Mesothelial cell of epicardium (in vitro differentiated cells): ENCODE data around the gene OR1F1. TPM values are rescaled to one million over a fixed set of nuclear protein-coding genes. Genes with fewer than 3 reads are reported as not detected.
"Not testable (repeated sequence)": the region's sequence is repeated elsewhere in the genome, so short reads cannot be mapped to it uniquely, and the experiment has no call there.

Experiments used
- DNase-seq, 2 experiments: peaks; one replicate each; pipeline ENCODE4 v3.0.0; 2021; ENCODE audit warnings: low spot score in 2 of 2; ENCODE audit not compliant: unreplicated experiment in 2 of 2
- H3K27ac Mint-ChIP-seq: 2 replicates; pipeline ENCODE4 v1.8.0; 2021; ENCODE audit warnings: mixed read lengths
- H3K27me3 Mint-ChIP-seq: 2 replicates; pipeline ENCODE4 v1.8.0; 2021; ENCODE audit warnings: low read depth, mixed read lengths
- H3K36me3 Mint-ChIP-seq: 2 replicates; pipeline ENCODE4 v1.8.0; 2021; ENCODE audit warnings: mixed read lengths
- H3K4me1 Mint-ChIP-seq: 2 replicates; pipeline ENCODE4 v1.8.0; 2021; ENCODE audit warnings: mixed read lengths
- H3K4me3 Mint-ChIP-seq: 2 replicates; pipeline ENCODE4 v1.8.0; 2021; ENCODE audit warnings: mild to moderate bottlenecking, moderate library complexity, mixed read lengths
- H3K9me3 Mint-ChIP-seq: 2 replicates; pipeline ENCODE4 v1.8.0; 2021; ENCODE audit warnings: mixed read lengths
- total RNA-seq: library from RNA; stranded (reverse); gene quantifications from 3 replicates; pipeline ENCODE4 v1.2.1, GENCODE V29; 2021
- TF ChIP-seq, protein P1 (sequence below): fragments of 200-600 bp; sonication (generic); IDR thresholded peaks from one replicate; pipeline ENCODE4 v1.5.0; 2021; ENCODE audit warnings: antibody characterized with exemption; ENCODE audit not compliant: unreplicated experiment

Gene OR1F1
- total RNA-seq, 1 donor from 2014 or later, result not detected

DNA sequence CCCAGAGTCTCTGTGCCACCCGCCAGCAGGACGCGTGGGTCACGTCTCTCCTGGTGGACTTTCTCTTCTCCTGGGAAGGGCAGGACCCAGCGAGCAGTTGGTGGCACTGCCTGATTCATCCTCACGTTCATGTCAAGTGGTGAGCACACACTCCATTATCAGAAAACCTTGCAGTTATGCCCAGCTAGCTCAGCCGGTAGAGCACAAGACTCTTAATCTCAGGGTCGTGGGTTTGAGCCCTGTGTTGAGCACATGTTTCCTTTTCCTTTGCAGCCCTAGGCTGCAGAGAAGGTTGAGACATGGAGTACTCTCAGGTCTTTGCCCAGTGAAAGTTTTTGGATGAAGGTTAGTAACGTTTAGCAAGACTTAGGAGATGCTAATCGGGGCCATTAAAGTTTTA lies 8.0 kb downstream of the OR1F1 start:
- H3K4me1 Mint-ChIP-seq, result peaks cover 5% of the 10 kb centered on the region
- H3K27ac Mint-ChIP-seq, result no peak overlapping the region
- no peaks in the 10 kb centered on the region for H3K36me3 Mint-ChIP-seq
- DNase-seq, result no peak
- H3K4me3 Mint-ChIP-seq, result no peak overlapping the region
- peaks cover 2% of the 10 kb centered on the region for H3K9me3 Mint-ChIP-seq
- TF ChIP-seq, protein P1, sequence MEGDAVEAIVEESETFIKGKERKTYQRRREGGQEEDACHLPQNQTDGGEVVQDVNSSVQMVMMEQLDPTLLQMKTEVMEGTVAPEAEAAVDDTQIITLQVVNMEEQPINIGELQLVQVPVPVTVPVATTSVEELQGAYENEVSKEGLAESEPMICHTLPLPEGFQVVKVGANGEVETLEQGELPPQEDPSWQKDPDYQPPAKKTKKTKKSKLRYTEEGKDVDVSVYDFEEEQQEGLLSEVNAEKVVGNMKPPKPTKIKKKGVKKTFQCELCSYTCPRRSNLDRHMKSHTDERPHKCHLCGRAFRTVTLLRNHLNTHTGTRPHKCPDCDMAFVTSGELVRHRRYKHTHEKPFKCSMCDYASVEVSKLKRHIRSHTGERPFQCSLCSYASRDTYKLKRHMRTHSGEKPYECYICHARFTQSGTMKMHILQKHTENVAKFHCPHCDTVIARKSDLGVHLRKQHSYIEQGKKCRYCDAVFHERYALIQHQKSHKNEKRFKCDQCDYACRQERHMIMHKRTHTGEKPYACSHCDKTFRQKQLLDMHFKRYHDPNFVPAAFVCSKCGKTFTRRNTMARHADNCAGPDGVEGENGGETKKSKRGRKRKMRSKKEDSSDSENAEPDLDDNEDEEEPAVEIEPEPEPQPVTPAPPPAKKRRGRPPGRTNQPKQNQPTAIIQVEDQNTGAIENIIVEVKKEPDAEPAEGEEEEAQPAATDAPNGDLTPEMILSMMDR, result no peak
- peaks cover 84% of the 10 kb centered on the region for H3K27me3 Mint-ChIP-seq

DNA sequence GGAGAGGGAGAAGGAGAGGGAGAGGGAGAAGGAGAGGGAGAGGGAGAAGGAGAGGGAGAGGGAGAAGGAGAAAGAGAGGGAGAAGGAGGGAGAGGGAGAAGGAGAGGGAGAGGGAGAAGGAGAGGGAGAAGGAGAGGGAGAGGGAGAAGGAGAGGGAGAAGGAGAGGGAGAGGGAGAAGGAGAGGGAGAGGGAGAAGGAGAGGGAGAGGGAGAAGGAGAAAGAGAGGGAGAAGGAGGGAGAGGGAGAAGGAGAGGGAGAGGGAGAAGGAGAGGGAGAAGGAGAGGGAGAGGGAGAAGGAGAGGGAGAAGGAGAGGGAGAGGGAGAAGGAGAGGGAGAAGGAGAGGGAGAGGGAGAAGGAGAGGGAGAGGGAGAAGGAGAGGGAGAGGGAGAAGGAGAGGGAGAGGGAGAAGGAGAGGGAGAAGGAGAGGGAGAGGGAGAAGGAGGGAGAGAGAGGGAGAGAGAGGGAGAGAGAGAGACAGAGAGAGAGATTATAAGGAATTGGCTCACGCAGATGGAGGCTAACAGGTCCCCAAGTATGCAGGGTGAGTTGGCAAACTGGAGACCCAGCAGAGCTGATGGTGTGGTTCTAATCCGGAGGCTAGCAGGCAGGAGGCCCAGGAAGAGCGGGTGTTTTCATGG lies 9.8 kb downstream of the OR1F1 start:
- H3K4me3 Mint-ChIP-seq, H3K4me1 Mint-ChIP-seq, H3K9me3 Mint-ChIP-seq, H3K27ac Mint-ChIP-seq, DNase-seq, H3K36me3 Mint-ChIP-seq: not testable (repeated sequence)
- H3K27me3 Mint-ChIP-seq, result peaks cover 78% of the 10 kb centered on the region

DNA sequence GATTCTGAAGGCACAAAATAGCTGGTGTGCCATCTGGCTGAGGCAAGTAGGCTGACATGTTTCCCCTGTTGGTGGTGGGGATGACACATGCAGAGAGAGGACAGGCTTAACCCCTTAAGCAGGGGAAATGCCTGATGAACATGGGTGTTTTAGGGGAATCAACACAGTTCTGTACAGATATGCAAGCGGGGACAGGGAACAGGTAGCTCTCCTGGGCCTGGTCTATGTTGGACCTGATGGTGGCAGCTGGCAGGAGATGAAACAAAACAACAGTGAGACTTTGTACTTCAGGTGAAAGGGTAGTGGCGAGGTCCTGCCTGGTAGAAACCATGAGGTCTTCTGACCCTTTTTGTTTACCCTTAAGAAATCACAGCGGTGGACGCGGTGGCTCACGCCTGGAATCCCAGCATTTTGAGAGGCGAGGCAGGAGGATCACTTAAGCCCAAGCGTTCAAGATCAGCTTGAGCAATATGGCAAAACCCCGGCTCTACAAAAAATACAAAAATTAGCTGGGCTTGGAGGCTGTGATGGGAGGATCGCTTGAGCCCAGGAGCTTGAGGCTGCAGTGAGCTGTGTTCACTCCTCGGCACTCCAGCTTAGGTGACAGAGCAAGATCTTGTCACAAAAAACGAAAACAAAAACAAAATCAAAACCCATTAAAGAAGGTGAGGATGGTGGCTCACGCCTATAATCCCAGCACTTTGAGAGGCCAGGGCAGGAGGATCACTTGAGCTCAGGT lies 10.5 kb downstream of the OR1F1 start:
- peaks cover 4% of the 10 kb centered on the region for H3K9me3 Mint-ChIP-seq
- H3K27ac Mint-ChIP-seq, result no peak overlapping the region
- DNase-seq, result no peak
- no peak overlapping the region for H3K4me3 Mint-ChIP-seq
- no peaks in the 10 kb centered on the region for H3K4me1 Mint-ChIP-seq
- H3K36me3 Mint-ChIP-seq, result no peaks in the 10 kb centered on the region
- H3K27me3 Mint-ChIP-seq, result peaks cover 71% of the 10 kb centered on the region
- TF ChIP-seq, protein P1, result no peak

DNA sequence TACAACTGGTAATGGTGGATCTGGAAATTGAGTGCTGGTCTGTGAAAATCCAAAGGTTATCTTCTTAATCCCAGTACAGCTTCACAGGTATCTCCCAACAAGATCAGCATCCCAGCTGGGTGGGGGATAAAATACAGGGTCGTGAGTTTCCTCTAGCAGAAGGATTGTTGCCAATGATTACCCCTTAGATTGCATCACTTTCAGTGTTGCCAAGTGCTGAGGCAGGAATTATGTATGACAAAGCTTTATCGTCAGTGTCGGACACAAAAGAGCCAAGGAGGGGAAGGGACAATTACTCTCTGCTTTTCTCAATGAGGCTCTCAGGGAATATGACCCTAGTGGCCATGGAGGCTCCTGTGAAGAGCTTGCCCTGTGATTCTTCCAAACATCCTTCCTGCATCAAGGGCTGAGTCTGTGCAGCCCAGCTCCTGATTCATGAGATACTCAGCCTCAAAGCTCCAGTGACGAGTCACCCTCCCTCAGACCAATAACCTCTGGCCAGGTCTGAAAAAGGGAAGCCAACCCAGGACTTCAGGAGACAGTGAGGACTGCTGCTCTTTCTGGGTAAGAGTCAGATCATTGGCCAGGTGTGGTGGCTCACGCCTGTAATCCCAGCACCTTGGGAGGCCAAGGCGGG lies 15.0 kb downstream of the OR1F1 start:
- TF ChIP-seq, protein P1, result no peak
- H3K4me3 Mint-ChIP-seq, result no peak overlapping the region
- H3K9me3 Mint-ChIP-seq, result peaks cover 31% of the 10 kb centered on the region
- no peak for DNase-seq
- no peaks in the 10 kb centered on the region for H3K4me1 Mint-ChIP-seq
- no peaks in the 10 kb centered on the region for H3K36me3 Mint-ChIP-seq
- no peak overlapping the region for H3K27ac Mint-ChIP-seq
- peaks cover 38% of the 10 kb centered on the region for H3K27me3 Mint-ChIP-seq

DNA sequence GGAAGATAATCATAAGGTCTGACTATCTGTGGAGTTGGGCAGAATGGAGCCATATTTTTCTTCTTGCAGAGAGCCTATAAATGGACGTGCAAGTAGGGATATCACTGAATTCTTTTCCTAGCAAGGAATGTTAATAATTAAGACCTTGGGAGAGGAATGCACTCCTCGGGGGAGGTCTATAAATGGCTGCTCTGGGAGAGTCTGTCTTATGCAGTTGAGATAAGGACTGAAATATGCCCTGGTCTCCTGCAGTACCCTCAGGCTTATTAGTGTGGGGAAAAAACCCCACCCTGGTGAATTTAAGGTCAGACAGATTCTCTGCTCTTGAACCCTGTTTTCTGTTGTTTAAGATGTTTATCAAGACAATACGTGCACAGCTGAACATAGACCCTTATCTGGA lies 17.9 kb downstream of the OR1F1 start:
- H3K4me1 Mint-ChIP-seq, H3K27ac Mint-ChIP-seq, DNase-seq, H3K36me3 Mint-ChIP-seq, H3K4me3 Mint-ChIP-seq: not testable (repeated sequence)
- peaks cover 12% of the 10 kb centered on the region for H3K27me3 Mint-ChIP-seq
- peaks cover 41% of the 10 kb centered on the region for H3K9me3 Mint-ChIP-seq

DNA sequence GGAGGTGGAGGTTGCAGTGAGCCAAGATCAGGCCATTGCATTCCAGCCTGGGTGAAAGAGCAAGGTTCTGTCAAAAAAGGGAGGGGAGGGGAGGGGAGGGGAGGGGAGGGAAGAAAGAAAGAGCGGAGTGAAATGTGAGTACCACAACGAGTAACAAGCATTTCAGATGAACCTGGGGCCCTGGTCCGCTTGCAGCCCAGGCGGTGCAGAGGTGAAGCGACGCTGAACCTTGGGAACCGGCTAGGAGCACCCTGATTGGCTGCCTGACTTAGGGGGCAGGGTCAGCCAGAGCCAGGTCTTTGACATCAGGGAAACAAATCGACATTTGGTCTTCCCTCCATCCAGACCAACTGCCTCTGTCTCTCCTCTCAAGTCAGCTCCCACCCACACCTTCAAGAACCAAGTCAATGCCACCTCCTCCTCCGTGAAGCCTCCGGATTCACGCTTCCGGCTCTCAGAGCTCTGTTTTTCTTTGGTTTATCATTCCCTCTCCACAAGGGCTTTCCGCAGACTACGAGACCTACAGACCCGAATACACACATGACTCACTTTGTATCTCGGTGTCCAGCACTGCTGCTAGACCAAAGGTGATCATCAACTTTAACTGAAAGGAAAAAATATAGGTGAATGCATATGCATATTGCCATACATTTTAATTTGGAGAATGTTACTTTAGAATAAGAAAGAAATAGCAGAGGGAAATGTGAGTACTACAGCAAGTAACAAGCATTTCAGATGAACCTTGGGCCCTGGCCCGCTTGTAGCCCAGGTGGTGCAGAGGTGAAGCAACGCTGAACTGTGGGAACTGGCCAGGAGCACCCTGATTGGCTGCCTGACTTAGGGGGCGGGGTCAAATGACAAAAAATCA lies 19.3 kb downstream of the OR1F1 start:
- Mint-ChIP-seq H3K4me3 (no peak overlapping the region), H3K4me1 (no peaks in the 10 kb centered on the region), H3K27ac (no peak overlapping the region), H3K9me3 (peaks cover 43% of the 10 kb centered on the region), H3K27me3 (peaks cover 1% of the 10 kb centered on the region), H3K36me3 (no peaks in the 10 kb centered on the region)
- TF ChIP-seq, protein P1, result no peak
- DNase-seq, result no peak
